Astrocyte of the cerebellum (primary cell): ENCODE results near the gene SOX5.

Source experiments
- DNase-seq: peaks from one replicate; pipeline ENCODE4 v3.0.0-alpha.2; 2011; ENCODE audit warnings: low read depth
- H3K4me3 ChIP-seq: 2 replicates; pipeline ENCODE4 v1.5.1; 2011; ENCODE audit warnings: mild to moderate bottlenecking, low read depth, low read length, moderate library complexity
- CTCF ChIP-seq: IDR thresholded peaks from 2 replicates; pipeline ENCODE4 v1.5.1; 2012; ENCODE audit warnings: low read length, low read depth, moderate library complexity, mild to moderate bottlenecking; ENCODE audit errors: missing control alignments
- in situ Hi-C: cut with HindIII; loops from 2 replicates; pipeline ENCODE4 v1.10.0; 2017; ENCODE audit warnings: low sequenced_read_pairs

Gene SOX5

GRCh38 chr12:23949348-23950209, at the start of gene SOX5:
TSS of gene SOX5 (minus strand) at chr12:23949670. CDS start at chr12:23949601, 69 bp downstream.
- in situ Hi-C loops: no loop called here
- peak within 1 kb of the TSS; percentile 48 for H3K4me3 ChIP-seq
- no peak for TF ChIP-seq CTCF
- peak; percentile 41 for DNase-seq

- in situ Hi-C loops: no loop called here
- TF ChIP-seq CTCF: no peak
- DNase-seq: no peak
- no peak overlapping the region for H3K4me3 ChIP-seq
These were observed 37.6 kb upstream of the SOX5 start for GRCh38 chr12:23987046-23987445.

- TF ChIP-seq CTCF: no peak
- H3K4me3 ChIP-seq: no peak overlapping the region
- in situ Hi-C loops: no loop called here
- DNase-seq: no peak
These were observed 31.4 kb upstream of the SOX5 start for GRCh38 chr12:23980826-23981225.

- no peak for DNase-seq
- TF ChIP-seq CTCF: no peak
- in situ Hi-C loops: no loop called here
- H3K4me3 ChIP-seq: no peak overlapping the region
These were observed 15.3 kb upstream of the SOX5 start for GRCh38 chr12:23964812-23965211.

GRCh38 chr12:23959826-23960225, 10.4 kb upstream of the SOX5 start:
- in situ Hi-C loops: no loop called here
- DNase-seq: no peak
- no peak for TF ChIP-seq CTCF
- no peak overlapping the region for H3K4me3 ChIP-seq

- no peak overlapping the region for H3K4me3 ChIP-seq
- no peak for TF ChIP-seq CTCF
- in situ Hi-C loops: no loop called here
- no peak for DNase-seq
These were observed 4.9 kb upstream of the SOX5 start for GRCh38 chr12:23954332-23954731.

- TF ChIP-seq CTCF: no peak
- in situ Hi-C loops: no loop called here
- no peak overlapping the region for H3K4me3 ChIP-seq
- DNase-seq: no peak
These were observed 2.6 kb upstream of the SOX5 start for GRCh38 chr12:23952071-23952470.
